Heart left ventricle (tissue), 16 donors: Measurements from ENCODE around the gene KRTCAP2. TPM values are rescaled to one million over a fixed set of nuclear protein-coding genes. Genes with fewer than 3 reads are reported as not detected.

Source experiments
- ATAC-seq, 4 donors: fragments of 200-7000 bp; cut with Tn5 transposase; one replicate each; pipeline ENCODE4 v1.9.1; 2020 to 2022; ENCODE audit warnings: moderate library complexity in 4 of 4, mild to moderate bottlenecking in 3 of 4, moderate number of reproducible peaks in 1 of 4
- DNase-seq, 5 donors: peaks; one replicate each; pipeline ENCODE4 v3.0.0-alpha.2; 2020
- H3K27ac ChIP-seq, 12 donors: fragments of 200-600 bp; sonication (generic) in 4 of 12; one replicate each; pipeline versions ENCODE4 v1.5.0 to v1.8.0; 2016 to 2022; ENCODE audit warnings: mild to moderate bottlenecking in 2 of 12
- H3K27me3 ChIP-seq, 9 donors: fragments of 200-600 bp; sonication (generic) in 2 of 9; one replicate each; pipeline versions ENCODE4 v1.5.1 to v1.8.0; 2016 to 2022; ENCODE audit warnings: mild to moderate bottlenecking in 3 of 9
- H3K36me3 ChIP-seq, 9 donors: fragments of 200-600 bp; sonication (generic) in 2 of 9; one replicate each; pipeline versions ENCODE4 v1.5.0 to v1.8.0; 2018 to 2022; ENCODE audit warnings: mild to moderate bottlenecking in 2 of 9
- H3K4me1 ChIP-seq, 12 donors: fragments of 200-600 bp; sonication (generic) in 4 of 12; one replicate each; pipeline versions ENCODE4 v1.5.0 to v1.8.0; 2016 to 2022; ENCODE audit warnings: mild to moderate bottlenecking in 3 of 12
- H3K4me3 ChIP-seq, 12 donors: fragments of 200-600 bp; sonication (generic) in 4 of 12; one replicate each; pipeline versions ENCODE4 v1.5.0 to v1.8.0; 2017 to 2022; ENCODE audit warnings: mild to moderate bottlenecking in 9 of 12, moderate library complexity in 4 of 12
- H3K9me3 ChIP-seq, 12 donors: fragments of 200-600 bp; sonication (generic) in 4 of 12; one replicate each; pipeline versions ENCODE4 v1.5.0 to v1.8.0; 2016 to 2022; ENCODE audit warnings: mild to moderate bottlenecking in 1 of 12
- POLR2A ChIP-seq, 2 donors: fragments of 450-650 bp; IDR thresholded peaks; one replicate each; pipeline ENCODE4 v1.6.1; 2017; ENCODE audit warnings: antibody characterized with exemption in 2 of 2, mild to moderate bottlenecking in 2 of 2, moderate library complexity in 2 of 2
- WGBS, 4 donors: extraction: QIAGEN DNeasy Blood & Tissue Kit in 2 of 4; methylation state at CpG; one replicate each; pipeline versions ENCODE4 v1.1.5 to v1.1.7; 2013 to 2018; 5-methylcytosine and 5-hydroxymethylcytosine counted together
- intact Hi-C, 10 donors: fragments of 100-400 bp; cut with DNase I; formaldehyde crosslinking; loops; one replicate each; pipeline versions ENCODE4 v1.11.1 to v1.14.2; 2022
- polyA plus RNA-seq, 2 donors: library from polyadenylated mRNA; stranded (reverse); fragments of 200-250 nt; gene quantifications; one replicate each; pipeline ENCODE4 v1.2.3, GENCODE V29; 2013
- total RNA-seq, 9 donors: library from RNA; depleted of rRNA in 2 of 9; stranded (reverse); fragments of >200 nt in 2 of 9; fragmentation: NEBNext Ultra II Directional in 3 of 9; extraction: Animal tissue kit (Norgen Biotek cat#: 25700) in 3 of 9; gene quantifications; one replicate each; pipeline versions ENCODE4 v1.1.0 to v1.2.4, GENCODE V29; 2016 to 2023
- TF ChIP-seq, protein P1 (sequence below), 12 donors: fragments of 200-600 bp; sonication (generic) in 4 of 12; IDR thresholded peaks; one replicate each; pipeline versions ENCODE4 v1.5.0 to v1.8.0; 2018 to 2022; ENCODE audit warnings: antibody characterized with exemption in 12 of 12, mild to moderate bottlenecking in 5 of 12
- donor health status: ischemic (EF 13 %, LVEDD 7.1; RV severe dilation, severe dysfunction).
- donor health status: healthy with polysubstance abuse.
- donor health status: DM: no; HTN: yes; CAD: no.
- donor health status: DM: no; HTN: no; CAD: no.
- donor health status: ischemic (EF 25% LVEDD 6.9; RV normal size, moderate dysfunction).
- donor health status: ischemic (EF 25% LVEDD 5.7; RV mildly dilated, moderate dysfunction).
- donor health status: healthy.
- donor health status: DM: yes; HTN: yes; CAD: no.
- donor health status: ischemic (EF 35%, LVEDD 5.7; RV mildly dilated, moderate dysfunction).
- donor health status: nonischemic (EF 11% LVEDD 7.7; RV severe dilation, severe dysfunction).
- donor health status: DM: yes; HTN: yes; CAD: no.
- donor health status: PGD.
- donor health status: ischemic (EF 29% LVEDD 5.4; RV normal size, mild dysfunction).
- donor health status: nonischemic (EF 23%, LVEDD 6.1; RV moderate dilation, normal function).

Gene KRTCAP2
- total and polyA plus RNA-seq, 11 donors, result 106 to 283 (median 134) TPM

DNA sequence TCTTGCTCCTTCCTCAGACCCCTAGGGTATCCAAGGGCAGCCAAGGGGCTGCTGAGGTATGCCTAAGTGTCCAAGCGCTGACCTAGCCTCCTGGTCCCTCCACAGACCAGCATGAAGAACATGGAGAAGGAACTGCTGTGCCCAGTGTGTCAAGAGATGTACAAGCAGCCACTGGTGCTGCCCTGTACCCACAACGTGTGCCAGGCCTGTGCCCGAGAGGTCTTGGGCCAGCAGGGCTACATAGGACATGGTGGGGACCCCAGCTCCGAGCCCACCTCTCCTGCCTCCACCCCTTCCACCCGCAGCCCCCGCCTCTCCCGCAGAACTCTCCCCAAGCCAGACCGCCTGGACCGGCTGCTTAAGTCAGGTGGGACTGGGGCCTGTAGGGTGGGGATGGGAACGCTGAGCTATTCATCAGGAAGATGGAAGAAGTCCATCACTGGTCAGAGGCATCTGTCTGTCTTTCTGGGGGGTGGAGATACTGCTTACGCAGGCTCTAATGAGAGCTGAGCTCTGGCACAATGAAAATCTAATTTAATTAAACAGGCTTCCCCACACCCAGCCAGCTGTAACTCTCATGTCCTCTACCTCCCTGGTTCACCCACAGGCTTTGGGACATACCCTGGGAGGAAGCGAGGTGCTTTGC lies 2.3 kb upstream of the KRTCAP2 start:
- Histone ChIP-seq H3K4me1 (peaks cover 0 to 47% (median 21%) of the 10 kb centered on the region in 12 donors), H3K4me3 (no peak overlapping the region), H3K27ac (no peak overlapping the region), H3K9me3 (no peaks in the 10 kb centered on the region), H3K27me3 (peaks cover 0 to 28% (median 14%) of the 10 kb centered on the region in 9 donors), H3K36me3 (peaks cover 0 to 14% (median 5%) of the 10 kb centered on the region in 9 donors)
- ATAC-seq (no peak), DNase-seq (peak in 1 of 5 donors; percentile 18)
- 86 to 90% (median 87%) methylated on average over 12 of the region's 12 CpGs for WGBS, 4 donors
- intact Hi-C loops, result loop anchor here in 7 of 10 donors (2.0 to 10.0 kb wide), 5 partner anchors 17 to 419 kb away; no protein-coding TSS in a partner anchor
- TF ChIP-seq, protein P1, sequence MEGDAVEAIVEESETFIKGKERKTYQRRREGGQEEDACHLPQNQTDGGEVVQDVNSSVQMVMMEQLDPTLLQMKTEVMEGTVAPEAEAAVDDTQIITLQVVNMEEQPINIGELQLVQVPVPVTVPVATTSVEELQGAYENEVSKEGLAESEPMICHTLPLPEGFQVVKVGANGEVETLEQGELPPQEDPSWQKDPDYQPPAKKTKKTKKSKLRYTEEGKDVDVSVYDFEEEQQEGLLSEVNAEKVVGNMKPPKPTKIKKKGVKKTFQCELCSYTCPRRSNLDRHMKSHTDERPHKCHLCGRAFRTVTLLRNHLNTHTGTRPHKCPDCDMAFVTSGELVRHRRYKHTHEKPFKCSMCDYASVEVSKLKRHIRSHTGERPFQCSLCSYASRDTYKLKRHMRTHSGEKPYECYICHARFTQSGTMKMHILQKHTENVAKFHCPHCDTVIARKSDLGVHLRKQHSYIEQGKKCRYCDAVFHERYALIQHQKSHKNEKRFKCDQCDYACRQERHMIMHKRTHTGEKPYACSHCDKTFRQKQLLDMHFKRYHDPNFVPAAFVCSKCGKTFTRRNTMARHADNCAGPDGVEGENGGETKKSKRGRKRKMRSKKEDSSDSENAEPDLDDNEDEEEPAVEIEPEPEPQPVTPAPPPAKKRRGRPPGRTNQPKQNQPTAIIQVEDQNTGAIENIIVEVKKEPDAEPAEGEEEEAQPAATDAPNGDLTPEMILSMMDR (IDR thresholded peaks at IDR 0.05), result no peak
- TF ChIP-seq POLR2A (IDR thresholded peaks at IDR 0.05), result no peak

DNA sequence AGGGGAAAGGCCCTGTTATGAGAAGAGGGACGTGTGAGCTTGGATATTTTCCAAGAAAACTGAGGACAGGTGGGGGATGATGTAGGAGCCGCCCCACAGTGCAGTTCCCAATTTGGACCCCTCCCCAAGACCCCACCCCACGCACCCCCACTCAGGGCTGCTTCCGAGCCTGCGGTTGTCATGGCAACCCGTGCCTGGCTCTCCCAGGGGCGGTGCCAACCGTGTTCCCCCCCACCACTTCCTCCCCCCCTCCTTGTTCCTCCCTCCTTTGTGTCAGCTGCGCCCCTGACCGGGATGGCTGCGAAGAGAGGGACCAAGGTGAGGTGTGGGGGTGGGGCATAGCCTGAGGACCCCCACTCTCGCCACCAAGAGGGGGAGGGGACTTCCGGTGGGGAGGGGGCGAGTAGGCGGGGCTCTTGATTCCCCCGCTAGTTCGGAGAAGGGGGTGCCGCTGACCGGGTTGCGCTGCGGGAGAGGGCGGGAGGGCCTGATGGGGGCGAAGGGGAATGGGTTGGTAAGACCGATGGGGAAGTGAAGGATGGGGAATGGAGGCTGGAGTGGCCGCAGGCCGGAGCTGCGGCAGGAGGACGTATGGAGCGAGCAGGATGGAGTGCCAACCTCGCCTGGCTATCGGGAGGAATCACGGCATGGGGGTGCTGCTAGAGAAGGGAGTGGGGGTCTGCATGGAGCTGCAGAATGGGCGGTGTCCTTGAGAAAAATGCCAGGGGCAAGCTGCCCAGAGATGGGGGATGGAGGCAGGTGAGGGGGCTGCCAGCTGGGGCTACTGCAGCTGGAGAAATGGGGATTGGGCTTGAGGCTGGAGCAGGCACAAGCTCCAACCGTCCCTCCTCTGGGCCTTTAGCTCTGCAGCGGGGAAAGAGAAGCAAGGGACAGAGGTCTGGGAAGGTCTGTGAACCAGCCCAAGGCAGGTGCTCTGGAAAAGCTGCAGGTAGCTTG lies 1.5 kb upstream of the KRTCAP2 start:
- Histone ChIP-seq H3K27me3 (peaks cover 0 to 28% (median 14%) of the 10 kb centered on the region in 9 donors), H3K36me3 (peaks cover 0 to 22% (median 13%) of the 10 kb centered on the region in 9 donors), H3K4me3 (peak overlapping the region in 5 of 12 donors; percentile 7 to 96 (median 78)), H3K27ac (peak overlapping the region in 1 of 12 donors; percentile 42), H3K9me3 (no peaks in the 10 kb centered on the region), H3K4me1 (peaks cover 0 to 47% (median 21%) of the 10 kb centered on the region in 12 donors)
- WGBS, 4 donors, result 6 to 12% (median 8%) methylated on average over 31 to 35 of the region's 35 CpGs
- ATAC-seq, result no peak
- DNase-seq, result no peak
- TF ChIP-seq POLR2A (IDR thresholded peaks at IDR 0.05), result no peak
- TF ChIP-seq, protein P1 (IDR thresholded peaks at IDR 0.05), result no peak
- intact Hi-C loops, result loop anchor here in 7 of 10 donors (2.0 to 10.0 kb wide), 6 partner anchors 18 to 420 kb away; partner anchors contain the start of gene SLC50A1 (in 1 of the 7)

DNA sequence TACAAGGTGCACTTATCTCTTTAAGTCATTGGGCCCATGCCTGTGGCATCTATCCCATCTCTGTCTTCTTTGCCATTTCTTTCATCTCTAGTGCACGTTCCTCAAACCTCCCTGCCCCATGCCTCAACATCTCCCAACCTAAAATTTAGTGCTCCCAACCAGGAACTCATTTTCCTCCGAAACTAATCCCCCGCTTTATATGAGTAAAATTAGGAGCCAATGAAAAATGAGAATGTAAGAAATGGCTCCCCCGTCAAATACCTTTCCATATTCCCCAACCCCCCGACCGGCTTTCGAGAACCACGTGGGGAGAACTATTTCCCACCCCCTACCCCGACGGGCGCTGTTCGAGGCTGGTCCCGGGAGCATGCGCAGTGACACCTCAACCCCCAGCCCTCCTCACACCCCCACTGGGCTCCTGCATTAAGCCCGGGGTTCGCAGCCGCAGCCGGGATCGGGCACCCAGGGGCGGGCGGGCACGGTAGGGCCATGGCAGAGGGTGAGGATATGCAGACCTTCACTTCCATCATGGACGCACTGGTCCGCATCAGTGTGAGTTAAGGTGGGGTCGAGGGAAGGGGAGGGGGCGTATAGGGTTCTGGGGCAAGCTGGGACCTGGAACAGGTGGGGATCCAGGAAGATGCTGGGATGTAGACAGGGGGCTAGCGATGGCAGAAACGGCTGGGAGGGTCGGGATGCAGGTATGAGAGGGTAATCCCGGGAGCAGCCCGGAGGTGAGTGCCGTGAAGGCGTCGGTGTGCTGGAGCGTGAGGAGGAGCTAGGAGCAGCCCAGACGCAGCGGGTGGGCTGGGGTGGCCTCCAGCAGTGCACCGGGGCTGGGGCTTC lies 597 bp upstream of the KRTCAP2 start, which contains the start of gene TRIM46:
Gene TRIM46, plus strand, starts transcription at position 372 of the 846 bp plus-strand sequence. Its CDS starts 118 bp downstream, at position 490.
- no peak for ATAC-seq
- peak within 1 kb of the TSS; percentile 83 to 98 (median 94) for H3K27ac ChIP-seq
- intact Hi-C loops, result loop anchor here in 4 of 10 donors (2.0 to 10.0 kb wide), 5 partner anchors 19 to 421 kb away; partner anchors contain the start of gene SLC50A1 (in 1 of the 4)
- TF ChIP-seq POLR2A (IDR thresholded peaks at IDR 0.05), result no peak
- TF ChIP-seq, protein P1 (IDR thresholded peaks at IDR 0.05), result peak in 2 of 12 donors; percentile 6 to 21
- peaks cover 0 to 28% (median 14%) of the 10 kb centered on the region in 9 donors for H3K27me3 ChIP-seq
- 1 to 3% (median 2%) methylated on average over 38 of the region's 38 CpGs for WGBS, 4 donors
- DNase-seq, result peak in 1 of 5 donors; percentile 27
- H3K4me3 ChIP-seq, result peak within 1 kb of the TSS; percentile 48 to 98 (median 82)
- H3K4me1 ChIP-seq, result peaks cover 0 to 47% (median 21%) of the 10 kb centered on the region in 12 donors
- H3K9me3 ChIP-seq, result no peaks in the 10 kb centered on the region
- peaks cover 0 to 31% (median 22%) of the 10 kb centered on the region in 9 donors for H3K36me3 ChIP-seq
